ENCODE results near the gene ATXN2.
"Not testable (repeated sequence)": the region's sequence is repeated elsewhere in the genome, so short reads cannot be mapped to it uniquely, and the experiment has no call there.

The ATXN2 gene

GRCh38 chr12:111505601-111506036 lies 93.5 kb downstream of the ATXN2 start:
- DNase-seq, result no peak

GRCh38 chr12:111503116-111503515 lies 96.0 kb downstream of the ATXN2 start:
- no peak for DNase-seq

- no peak for DNase-seq
These were observed 104.4 kb downstream of the ATXN2 start for GRCh38 chr12:111494676-111495075.

GRCh38 chr12:111492979-111493378 lies 106.1 kb downstream of the ATXN2 start:
- peak in 1 of 56 donors; percentile 2 for DNase-seq

GRCh38 chr12:111488798-111489197 lies 110.3 kb downstream of the ATXN2 start:
- no peak for DNase-seq

GRCh38 chr12:111488271-111488670 lies 110.8 kb downstream of the ATXN2 start:
- DNase-seq, result no peak

- no peak for DNase-seq
These were observed 116.7 kb downstream of the ATXN2 start for GRCh38 chr12:111482462-111482861.

GRCh38 chr12:111471236-111471635 lies 127.9 kb downstream of the ATXN2 start:
- DNase-seq, result no peak

- DNase-seq, result no peak
These were observed 129.7 kb downstream of the ATXN2 start for GRCh38 chr12:111469401-111469800.

- no peak for DNase-seq
These were observed 131.3 kb downstream of the ATXN2 start for GRCh38 chr12:111467857-111468241.

GRCh38 chr12:111467092-111467856 lies 131.8 kb downstream of the ATXN2 start:
- DNase-seq, result no peak

GRCh38 chr12:111462210-111462769 lies 136.8 kb downstream of the ATXN2 start:
- no peak for DNase-seq

- not testable (repeated sequence) for DNase-seq
These were observed 139.0 kb downstream of the ATXN2 start for GRCh38 chr12:111460111-111460510.

GRCh38 chr12:111458546-111459172 lies 140.5 kb downstream of the ATXN2 start:
- no peak for DNase-seq

- no peak for DNase-seq
These were observed 141.5 kb downstream of the ATXN2 start for GRCh38 chr12:111457577-111457976.

GRCh38 chr12:111457071-111457470 lies 142.0 kb downstream of the ATXN2 start:
- no peak for DNase-seq

GRCh38 chr12:111455448-111456320 lies 143.4 kb downstream of the ATXN2 start:
- DNase-seq, result no peak

- DNase-seq, result no peak
These were observed 144.2 kb downstream of the ATXN2 start for GRCh38 chr12:111454716-111455447.

- no peak for DNase-seq
These were observed 144.8 kb downstream of the ATXN2 start for GRCh38 chr12:111454311-111454710.

- DNase-seq, result peak in 22 of 56 donors; percentile 25 to 56 (median 38)
These were observed 145.8 kb downstream of the ATXN2 start for GRCh38 chr12:111453071-111453989.
